ENCODE data around the gene DOCK9. TPM values are rescaled to one million over a fixed set of nuclear protein-coding genes. Genes with fewer than 3 reads are reported as not detected.

DOCK9 gene
- total RNA-seq, 2 experiments from 2014 or later, result 33.4 to 36.9 TPM

DNA sequence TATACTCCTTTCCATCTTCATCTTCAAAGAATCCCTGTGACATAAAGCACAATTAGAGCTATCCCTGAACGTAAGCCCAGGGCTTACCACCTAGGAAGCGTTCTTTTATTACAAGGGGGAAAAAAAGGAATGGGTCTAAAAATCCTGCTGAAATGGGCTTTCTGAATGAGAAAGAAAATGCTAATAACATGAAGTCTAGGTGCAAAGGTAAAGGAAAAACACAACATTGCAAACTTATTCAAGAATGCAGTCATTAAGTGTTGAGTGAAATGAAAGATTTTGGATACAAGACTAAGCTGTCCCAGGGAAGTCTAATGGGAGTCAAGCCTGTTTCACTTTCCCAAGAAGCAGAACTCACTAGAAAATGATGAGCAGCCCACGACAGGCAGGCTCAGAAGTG lies 170.1 kb downstream of the DOCK9 start:
- intact Hi-C loops (cut with micrococcal nuclease), result no loop called here
- H3K36me3 Mint-ChIP-seq (ENCODE audit: low read depth), result peaks cover 11% of the 10 kb centered on the region
- H3K27ac Mint-ChIP-seq, result no peak overlapping the region
- no peaks in the 10 kb centered on the region for H3K27me3 Mint-ChIP-seq
- no peaks in the 10 kb centered on the region for H3K9me3 Mint-ChIP-seq
- ATAC-seq, result no peak
- TF ChIP-seq, protein P1, sequence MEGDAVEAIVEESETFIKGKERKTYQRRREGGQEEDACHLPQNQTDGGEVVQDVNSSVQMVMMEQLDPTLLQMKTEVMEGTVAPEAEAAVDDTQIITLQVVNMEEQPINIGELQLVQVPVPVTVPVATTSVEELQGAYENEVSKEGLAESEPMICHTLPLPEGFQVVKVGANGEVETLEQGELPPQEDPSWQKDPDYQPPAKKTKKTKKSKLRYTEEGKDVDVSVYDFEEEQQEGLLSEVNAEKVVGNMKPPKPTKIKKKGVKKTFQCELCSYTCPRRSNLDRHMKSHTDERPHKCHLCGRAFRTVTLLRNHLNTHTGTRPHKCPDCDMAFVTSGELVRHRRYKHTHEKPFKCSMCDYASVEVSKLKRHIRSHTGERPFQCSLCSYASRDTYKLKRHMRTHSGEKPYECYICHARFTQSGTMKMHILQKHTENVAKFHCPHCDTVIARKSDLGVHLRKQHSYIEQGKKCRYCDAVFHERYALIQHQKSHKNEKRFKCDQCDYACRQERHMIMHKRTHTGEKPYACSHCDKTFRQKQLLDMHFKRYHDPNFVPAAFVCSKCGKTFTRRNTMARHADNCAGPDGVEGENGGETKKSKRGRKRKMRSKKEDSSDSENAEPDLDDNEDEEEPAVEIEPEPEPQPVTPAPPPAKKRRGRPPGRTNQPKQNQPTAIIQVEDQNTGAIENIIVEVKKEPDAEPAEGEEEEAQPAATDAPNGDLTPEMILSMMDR (IDR thresholded peaks at IDR 0.05), result no peak
- H3K4me1 Mint-ChIP-seq (ENCODE audit: low read depth), result peaks cover 4% of the 10 kb centered on the region
- CTCF ChIA-PET, result interaction anchor here (1.5 kb wide), 1 partner anchor 32 kb away, joined by 3 read pairs; no protein-coding TSS in a partner anchor
- POLR2A ChIA-PET, result no interaction called here
- DNase-seq, result no peak
- H3K4me3 Mint-ChIP-seq, result no peak overlapping the region

DNA sequence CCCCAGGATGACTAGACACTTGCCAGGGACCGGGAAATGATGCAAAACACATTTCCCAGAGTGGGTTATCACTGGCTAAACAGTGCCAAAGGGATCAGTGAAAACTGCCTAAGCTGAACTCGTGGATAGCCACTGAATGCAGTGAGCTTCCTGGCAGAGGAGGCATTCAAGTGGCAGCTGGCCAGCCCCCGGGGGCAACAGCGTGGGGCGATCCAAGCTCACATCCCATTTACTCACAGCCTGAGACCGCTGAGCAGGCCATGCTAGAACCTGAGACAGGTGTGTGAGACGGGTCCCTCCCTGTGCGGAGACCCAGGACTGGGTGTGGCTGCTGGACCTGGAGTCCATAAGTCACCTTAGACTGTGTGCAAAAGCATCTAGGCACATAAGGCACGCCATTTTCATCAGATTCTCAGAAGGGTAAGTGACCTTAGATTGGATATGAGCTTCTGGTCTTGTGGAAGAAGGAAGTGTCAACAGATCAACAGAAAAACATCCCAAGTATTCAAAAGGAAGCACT lies 173.5 kb downstream of the DOCK9 start:
- no peak overlapping the region for H3K4me3 Mint-ChIP-seq
- TF ChIP-seq, protein P1 (IDR thresholded peaks at IDR 0.05), result no peak
- intact Hi-C loops (cut with micrococcal nuclease), result no loop called here
- H3K4me1 Mint-ChIP-seq (ENCODE audit: low read depth), result no peaks in the 10 kb centered on the region
- no peaks in the 10 kb centered on the region for H3K9me3 Mint-ChIP-seq
- ChIA-PET CTCF (interaction anchor here (0.6 kb wide), 1 partner anchor 8 kb away, joined by 3 read pairs; no protein-coding TSS in a partner anchor), POLR2A (no interaction called here)
- no peak overlapping the region for H3K27ac Mint-ChIP-seq
- H3K27me3 Mint-ChIP-seq, result no peaks in the 10 kb centered on the region
- peaks cover 8% of the 10 kb centered on the region for H3K36me3 Mint-ChIP-seq (ENCODE audit: low read depth)
- no peak for DNase-seq
- no peak for ATAC-seq

DNA sequence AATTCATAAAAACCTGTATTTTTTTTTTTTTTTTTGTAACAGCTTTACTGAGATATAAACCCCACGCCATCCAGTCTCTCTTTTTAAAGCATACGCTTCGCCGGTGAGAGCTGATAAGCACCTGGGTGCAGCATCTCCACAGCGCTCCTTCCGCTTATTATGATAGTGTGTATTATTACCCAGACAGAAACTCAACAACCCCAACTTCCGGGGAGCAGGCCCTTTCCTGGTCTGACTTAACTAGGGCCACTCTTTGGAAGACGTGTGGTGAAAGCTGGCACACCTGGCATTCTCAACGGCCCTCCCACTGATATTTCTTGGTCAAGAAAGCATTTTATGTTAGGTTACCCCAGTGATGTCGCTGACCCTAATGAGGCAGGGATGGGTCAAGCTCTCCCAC lies 173.9 kb downstream of the DOCK9 start:
- no peaks in the 10 kb centered on the region for H3K9me3 Mint-ChIP-seq
- TF ChIP-seq, protein P1 (IDR thresholded peaks at IDR 0.05), result no peak
- intact Hi-C loops (cut with micrococcal nuclease), result no loop called here
- CTCF ChIA-PET, result interaction anchor here (0.6 kb wide), 1 partner anchor 9 kb away, joined by 3 read pairs; no protein-coding TSS in a partner anchor
- POLR2A ChIA-PET, result no interaction called here
- no peaks in the 10 kb centered on the region for H3K27me3 Mint-ChIP-seq
- H3K36me3 Mint-ChIP-seq (ENCODE audit: low read depth), result peaks cover 8% of the 10 kb centered on the region
- H3K4me3 Mint-ChIP-seq, result no peak overlapping the region
- no peak overlapping the region for H3K27ac Mint-ChIP-seq
- H3K4me1 Mint-ChIP-seq (ENCODE audit: low read depth), result no peaks in the 10 kb centered on the region
- no peak for DNase-seq
- no peak for ATAC-seq

DNA sequence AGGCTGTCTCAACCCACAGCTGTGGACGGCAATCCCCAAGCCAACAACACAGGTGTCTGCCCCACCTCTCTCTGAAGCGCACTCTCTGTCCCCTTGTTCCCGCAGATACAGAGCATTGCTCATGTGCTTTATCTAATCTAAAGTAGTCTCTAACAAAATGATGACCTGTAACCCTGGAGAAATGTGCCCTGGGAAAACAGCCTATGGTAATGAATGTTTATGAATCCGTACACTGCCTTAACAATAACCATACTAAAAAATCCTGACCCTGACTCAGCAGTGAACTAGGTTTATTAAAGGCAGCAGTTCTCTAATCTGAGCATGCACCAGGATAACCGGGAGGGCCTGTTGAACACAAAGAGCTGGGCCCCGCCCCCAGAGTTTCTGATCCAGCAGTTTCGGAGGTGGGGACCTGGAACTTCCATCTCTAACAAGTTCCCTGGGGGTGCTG lies 174.7 kb downstream of the DOCK9 start:
- ChIA-PET CTCF (no interaction called here), POLR2A (no interaction called here)
- H3K9me3 Mint-ChIP-seq, result no peaks in the 10 kb centered on the region
- no peak overlapping the region for H3K4me3 Mint-ChIP-seq
- H3K36me3 Mint-ChIP-seq (ENCODE audit: low read depth), result peaks cover 13% of the 10 kb centered on the region
- intact Hi-C loops (cut with micrococcal nuclease), result no loop called here
- TF ChIP-seq, protein P1 (IDR thresholded peaks at IDR 0.05), result no peak
- DNase-seq (no peak), ATAC-seq (no peak)
- no peaks in the 10 kb centered on the region for H3K4me1 Mint-ChIP-seq (ENCODE audit: low read depth)
- H3K27me3 Mint-ChIP-seq, result no peaks in the 10 kb centered on the region
- no peak overlapping the region for H3K27ac Mint-ChIP-seq

DNA sequence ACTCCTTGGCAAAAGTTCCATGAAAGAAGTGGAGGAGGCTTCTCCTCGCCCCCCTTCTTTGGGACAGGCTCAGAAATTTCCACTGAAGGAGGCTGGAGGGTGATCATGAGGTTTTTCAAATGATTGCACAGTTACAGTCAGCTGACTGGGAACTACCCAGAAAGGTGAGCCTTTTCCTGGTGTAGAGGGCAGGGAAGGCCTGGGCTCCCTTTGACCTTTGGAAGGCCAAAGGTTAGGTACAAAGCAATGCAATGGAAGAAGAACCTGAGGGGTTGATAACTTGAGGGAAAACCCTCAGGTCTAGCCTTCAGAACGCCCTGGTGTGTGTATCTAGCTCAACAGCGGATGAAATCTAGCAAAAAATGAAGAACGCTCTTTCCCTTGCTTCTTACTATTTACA lies 175.3 kb downstream of the DOCK9 start:
- no peak overlapping the region for H3K27ac Mint-ChIP-seq

More for the DNA sequence above, 175.3 kb downstream of the DOCK9 start:
- ATAC-seq (no peak), DNase-seq (no peak)
- intact Hi-C loops (cut with micrococcal nuclease), result no loop called here
- H3K4me3 Mint-ChIP-seq, result no peak overlapping the region
- no peaks in the 10 kb centered on the region for H3K4me1 Mint-ChIP-seq (ENCODE audit: low read depth)
- ChIA-PET POLR2A (no interaction called here), CTCF (no interaction called here)
- TF ChIP-seq, protein P1 (IDR thresholded peaks at IDR 0.05), result no peak
- H3K36me3 Mint-ChIP-seq (ENCODE audit: low read depth), result peaks cover 15% of the 10 kb centered on the region
- H3K27me3 Mint-ChIP-seq, result no peaks in the 10 kb centered on the region
- no peaks in the 10 kb centered on the region for H3K9me3 Mint-ChIP-seq

All from activated CD8-positive, alpha-beta T cell treated with anti-CD3 and anti-CD28 coated beads for 36 hours (primary cell).